Measurements from ENCODE around the gene RSPO4. TPM values are rescaled to one million over a fixed set of nuclear protein-coding genes. Genes with fewer than 3 reads are reported as not detected.

The RSPO4 gene
- total RNA-seq, 1 experiment from 2014 or later = not detected

GRCh38 chr20:1012359-1013168 lies 10.5 kb upstream of the RSPO4 start:
- in situ Hi-C loops (cut with HindIII; ENCODE audit: low pct_unique_long_range_greater_than_20kb, low sequenced_read_pairs) = no loop called here
- no peak for DNase-seq (ENCODE audit: low read depth)

- no peak for DNase-seq (ENCODE audit: low read depth)
- in situ Hi-C loops (cut with HindIII; ENCODE audit: low pct_unique_long_range_greater_than_20kb, low sequenced_read_pairs) = no loop called here
These were observed 8.5 kb upstream of the RSPO4 start for GRCh38 chr20:1010659-1011058.

- DNase-seq (ENCODE audit: low read depth) = peak; percentile 44
- in situ Hi-C loops (cut with HindIII; ENCODE audit: low pct_unique_long_range_greater_than_20kb, low sequenced_read_pairs) = no loop called here
These were observed 3.4 kb upstream of the RSPO4 start for GRCh38 chr20:1005452-1006027.

GRCh38 chr20:1003920-1004697 lies 2.0 kb upstream of the RSPO4 start:
- in situ Hi-C loops (cut with HindIII; ENCODE audit: low pct_unique_long_range_greater_than_20kb, low sequenced_read_pairs) = no loop called here
- no peak for DNase-seq (ENCODE audit: low read depth)

GRCh38 chr20:1002682-1003561 lies 811 bp upstream of the RSPO4 start:
- in situ Hi-C loops (cut with HindIII; ENCODE audit: low pct_unique_long_range_greater_than_20kb, low sequenced_read_pairs) = no loop called here

GRCh38 chr20:1001116-1001515 lies 995 bp downstream of the RSPO4 start:
- DNase-seq (ENCODE audit: low read depth) = no peak
- in situ Hi-C loops (cut with HindIII; ENCODE audit: low pct_unique_long_range_greater_than_20kb, low sequenced_read_pairs) = no loop called here

More at GRCh38 chr20:1002682-1003561, 811 bp upstream of the RSPO4 start:
- no peak for DNase-seq (ENCODE audit: low read depth)

- DNase-seq (ENCODE audit: low read depth) = no peak
- in situ Hi-C loops (cut with HindIII; ENCODE audit: low pct_unique_long_range_greater_than_20kb, low sequenced_read_pairs) = no loop called here
These were observed 3.8 kb downstream of the RSPO4 start for GRCh38 chr20:998231-998830.

GRCh38 chr20:997486-997885 lies 4.6 kb downstream of the RSPO4 start:
- no peak for DNase-seq (ENCODE audit: low read depth)
- in situ Hi-C loops (cut with HindIII; ENCODE audit: low pct_unique_long_range_greater_than_20kb, low sequenced_read_pairs) = no loop called here

DNA sequence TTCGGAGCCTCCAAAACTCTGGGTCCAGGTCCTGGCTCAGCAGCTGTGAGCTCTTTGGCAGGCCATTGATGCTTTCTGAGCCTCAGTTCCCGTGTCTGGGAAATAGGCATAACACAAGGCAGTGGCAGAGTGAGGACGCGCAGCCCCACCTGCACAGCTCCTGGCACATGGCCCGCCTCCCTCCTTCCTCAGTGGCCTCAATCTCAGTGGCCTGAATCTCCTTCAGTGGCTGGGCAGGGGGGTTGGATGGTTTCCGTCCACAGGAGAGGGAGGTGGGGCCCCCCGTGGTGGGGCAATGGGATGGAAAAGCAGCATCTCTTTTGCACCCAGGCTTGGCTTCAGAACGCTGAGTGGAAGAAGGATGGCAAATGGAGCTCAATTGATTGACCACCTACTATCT lies 5.1 kb downstream of the RSPO4 start:
- in situ Hi-C loops (cut with HindIII; ENCODE audit: low pct_unique_long_range_greater_than_20kb, low sequenced_read_pairs) = no loop called here
- no peak for DNase-seq (ENCODE audit: low read depth)

- in situ Hi-C loops (cut with HindIII; ENCODE audit: low pct_unique_long_range_greater_than_20kb, low sequenced_read_pairs) = no loop called here
- no peak for DNase-seq (ENCODE audit: low read depth)
These were observed 6.9 kb downstream of the RSPO4 start for GRCh38 chr20:995170-995569.

- in situ Hi-C loops (cut with HindIII; ENCODE audit: low pct_unique_long_range_greater_than_20kb, low sequenced_read_pairs) = no loop called here
- DNase-seq (ENCODE audit: low read depth) = no peak
These were observed 9.1 kb downstream of the RSPO4 start for GRCh38 chr20:992801-993535.

DNA sequence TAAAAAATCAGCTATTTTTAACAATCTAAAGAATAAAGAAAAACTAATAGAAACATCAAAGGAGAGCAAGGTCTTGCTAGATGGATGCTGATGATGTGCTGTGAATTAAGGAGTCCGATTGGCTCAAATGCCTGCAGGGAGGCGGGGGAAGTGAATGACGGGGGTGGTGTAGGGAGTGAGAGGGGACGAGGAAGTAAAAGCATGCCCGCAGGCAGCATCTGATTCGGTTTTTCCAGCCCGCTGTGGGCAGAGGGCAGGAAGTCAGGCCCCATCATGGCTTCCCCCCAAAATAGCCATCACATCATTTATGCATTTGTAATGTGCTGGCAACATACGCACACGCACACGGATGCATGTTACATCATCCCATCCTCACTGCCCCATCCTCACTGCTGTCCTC lies 10.3 kb downstream of the RSPO4 start:
- no peak for DNase-seq (ENCODE audit: low read depth)
- in situ Hi-C loops (cut with HindIII; ENCODE audit: low pct_unique_long_range_greater_than_20kb, low sequenced_read_pairs) = no loop called here

DNA sequence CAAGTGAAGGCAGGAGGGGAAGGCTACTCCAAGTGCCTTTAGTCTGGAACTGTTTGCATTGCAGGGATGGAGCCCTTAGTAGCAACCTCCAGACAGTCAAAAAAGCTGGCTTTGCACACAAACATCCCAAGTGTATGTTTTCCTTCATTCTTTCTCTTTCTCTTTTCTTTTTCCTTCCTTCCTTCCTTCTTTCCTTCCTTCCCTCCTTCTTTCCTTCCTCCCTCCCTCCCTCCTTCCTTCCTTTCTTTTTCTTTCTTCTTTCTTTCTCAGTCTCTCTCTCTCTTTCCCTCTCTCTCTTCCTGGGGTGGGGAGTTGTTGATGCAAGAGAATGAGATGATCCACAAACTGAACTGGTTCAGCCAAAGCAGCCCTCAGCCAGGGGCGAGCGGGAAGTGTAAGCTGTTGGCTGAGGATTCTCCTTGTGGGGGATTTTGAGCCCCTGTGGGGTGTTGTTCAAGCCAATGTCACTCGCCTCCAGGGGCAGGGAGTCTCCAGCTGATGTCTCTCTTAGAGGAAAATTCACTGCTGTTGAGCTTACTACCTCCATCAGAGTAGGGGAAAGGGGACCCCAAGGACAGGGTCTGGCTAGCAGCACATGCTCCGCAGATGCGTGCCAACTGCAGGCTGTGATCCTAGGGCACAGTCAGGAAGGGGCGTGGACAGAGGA lies 11.7 kb downstream of the RSPO4 start:
- in situ Hi-C loops (cut with HindIII; ENCODE audit: low pct_unique_long_range_greater_than_20kb, low sequenced_read_pairs) = no loop called here

GRCh38 chr20:988272-988671 lies 13.8 kb downstream of the RSPO4 start:
- in situ Hi-C loops (cut with HindIII; ENCODE audit: low pct_unique_long_range_greater_than_20kb, low sequenced_read_pairs) = no loop called here

More for the DNA sequence above, 11.7 kb downstream of the RSPO4 start:
- DNase-seq (ENCODE audit: low read depth) = no peak

GRCh38 chr20:987677-988076 lies 14.4 kb downstream of the RSPO4 start:
- in situ Hi-C loops (cut with HindIII; ENCODE audit: low pct_unique_long_range_greater_than_20kb, low sequenced_read_pairs) = no loop called here
- no peak for DNase-seq (ENCODE audit: low read depth)

More at GRCh38 chr20:988272-988671, 13.8 kb downstream of the RSPO4 start:
- no peak for DNase-seq (ENCODE audit: low read depth)

DNA sequence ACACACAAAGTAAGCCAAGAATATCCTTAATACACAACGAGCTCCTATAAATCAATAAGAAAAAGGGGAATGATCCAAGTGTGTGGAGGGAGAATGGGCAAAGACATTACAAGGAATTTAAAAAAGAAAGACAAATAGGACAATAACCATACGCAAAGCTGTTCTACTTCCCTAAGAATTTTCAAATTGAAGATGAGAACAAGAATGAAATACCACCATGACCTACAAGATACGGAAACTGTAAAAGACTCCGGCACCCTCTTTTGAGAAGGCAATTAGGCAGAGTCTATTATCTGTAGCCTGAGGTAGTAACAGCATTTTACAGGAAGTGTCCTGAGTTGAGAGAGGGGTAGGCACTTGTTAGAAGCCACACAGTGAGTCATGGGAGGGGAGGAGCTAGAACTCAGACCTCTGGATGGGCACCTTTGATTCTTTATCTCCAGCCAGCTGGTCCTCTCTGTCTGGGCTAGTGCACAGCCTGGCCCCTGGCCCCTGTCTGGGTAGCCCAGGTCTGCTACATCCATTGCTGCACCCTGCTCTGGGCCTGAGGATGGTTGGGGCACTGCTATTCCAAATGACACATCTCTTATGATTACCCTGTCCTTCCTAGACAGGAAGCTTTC lies 15.3 kb downstream of the RSPO4 start:
- no peak for DNase-seq (ENCODE audit: low read depth)
- in situ Hi-C loops (cut with HindIII; ENCODE audit: low pct_unique_long_range_greater_than_20kb, low sequenced_read_pairs) = no loop called here
